IMR-90 (cell line): ENCODE results near the gene VPS54.

Source experiments
- ELK1 ChIP-seq: fragments of 150-350 bp; IDR thresholded peaks from 2 replicates; pipeline ENCODE4 v1.6.1; 2016; ENCODE audit warnings: low read depth, mild to moderate bottlenecking, low read length, moderate library complexity, borderline replicate concordance
- POLR2A ChIP-seq: IDR thresholded peaks from 2 replicates; pipeline ENCODE4 v1.6.1; 2012; ENCODE audit warnings: mild to moderate bottlenecking, low read depth, low read length
- TF ChIP-seq, protein P1 (sequence below): conservative IDR thresholded peaks from 2 replicates; pipeline ENCODE4 v1.5.1; 2012; ENCODE audit warnings: mild to moderate bottlenecking, low read depth, low read length, improper control_type of control experiment

DNA sequence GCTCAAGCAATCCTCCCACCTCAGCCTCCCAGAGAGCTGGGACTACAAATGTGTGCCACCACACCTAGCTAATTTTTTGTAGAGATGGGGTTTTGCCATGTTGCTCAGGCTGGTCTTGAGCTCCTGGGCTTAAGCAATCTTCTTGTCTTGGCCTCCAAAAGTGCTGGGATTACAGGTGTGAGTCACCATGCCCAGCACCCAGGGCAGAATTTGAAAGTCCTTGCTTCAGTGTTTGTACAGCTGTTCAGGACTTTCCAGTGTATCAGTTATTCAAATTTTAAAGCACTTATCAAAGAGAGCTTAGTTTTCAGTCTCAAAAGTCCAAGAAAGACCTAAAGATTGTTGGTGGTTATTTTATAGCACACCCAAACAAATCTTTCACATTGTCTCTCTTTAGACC lies 43.6 kb upstream of the VPS54 start:
- TF ChIP-seq, protein P1, sequence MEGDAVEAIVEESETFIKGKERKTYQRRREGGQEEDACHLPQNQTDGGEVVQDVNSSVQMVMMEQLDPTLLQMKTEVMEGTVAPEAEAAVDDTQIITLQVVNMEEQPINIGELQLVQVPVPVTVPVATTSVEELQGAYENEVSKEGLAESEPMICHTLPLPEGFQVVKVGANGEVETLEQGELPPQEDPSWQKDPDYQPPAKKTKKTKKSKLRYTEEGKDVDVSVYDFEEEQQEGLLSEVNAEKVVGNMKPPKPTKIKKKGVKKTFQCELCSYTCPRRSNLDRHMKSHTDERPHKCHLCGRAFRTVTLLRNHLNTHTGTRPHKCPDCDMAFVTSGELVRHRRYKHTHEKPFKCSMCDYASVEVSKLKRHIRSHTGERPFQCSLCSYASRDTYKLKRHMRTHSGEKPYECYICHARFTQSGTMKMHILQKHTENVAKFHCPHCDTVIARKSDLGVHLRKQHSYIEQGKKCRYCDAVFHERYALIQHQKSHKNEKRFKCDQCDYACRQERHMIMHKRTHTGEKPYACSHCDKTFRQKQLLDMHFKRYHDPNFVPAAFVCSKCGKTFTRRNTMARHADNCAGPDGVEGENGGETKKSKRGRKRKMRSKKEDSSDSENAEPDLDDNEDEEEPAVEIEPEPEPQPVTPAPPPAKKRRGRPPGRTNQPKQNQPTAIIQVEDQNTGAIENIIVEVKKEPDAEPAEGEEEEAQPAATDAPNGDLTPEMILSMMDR: no peak
- TF ChIP-seq POLR2A (no peak), ELK1 (no peak)
